ENCODE data around the gene KIRREL3.

The KIRREL3 gene

GRCh38 chr11:126548581-126549550 lies 451.7 kb downstream of the KIRREL3 start:
- no peak for DNase-seq

- DNase-seq, result no peak
Observed at GRCh38 chr11:126547691-126548090, 452.9 kb downstream of the KIRREL3 start.

- no peak for DNase-seq
Observed at GRCh38 chr11:126547161-126547560, 453.4 kb downstream of the KIRREL3 start.

GRCh38 chr11:126546694-126547093 lies 453.9 kb downstream of the KIRREL3 start:
- DNase-seq, result no peak

GRCh38 chr11:126546191-126546590 lies 454.4 kb downstream of the KIRREL3 start:
- no peak for DNase-seq

- DNase-seq, result no peak
Observed at GRCh38 chr11:126545057-126545555, 455.5 kb downstream of the KIRREL3 start.

- peak; percentile 23 for DNase-seq
Observed at GRCh38 chr11:126544108-126545056, 456.2 kb downstream of the KIRREL3 start.

GRCh38 chr11:126543691-126544090 lies 456.9 kb downstream of the KIRREL3 start:
- no peak for DNase-seq

- DNase-seq, result no peak
Observed at GRCh38 chr11:126542334-126543015, 458.1 kb downstream of the KIRREL3 start.

DNA sequence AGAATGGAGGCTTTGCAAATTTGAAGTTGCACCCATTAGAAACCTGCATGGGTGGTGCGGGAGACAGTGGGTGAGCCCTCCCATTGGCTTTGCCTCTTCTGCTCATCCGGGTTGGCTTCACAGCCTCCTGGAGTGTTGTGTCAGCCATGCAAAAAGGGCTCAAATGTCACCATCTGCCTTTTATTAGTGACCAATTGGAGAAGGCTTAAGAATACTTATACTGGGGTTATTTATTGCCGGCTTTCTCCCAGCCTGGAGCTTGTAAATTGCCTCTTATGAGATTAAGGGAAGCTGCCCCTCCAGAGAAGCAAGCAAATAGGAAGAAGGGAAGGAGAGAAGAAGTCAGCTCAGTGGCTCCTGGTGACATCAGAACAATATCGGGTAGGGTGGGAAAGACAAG lies 462.5 kb downstream of the KIRREL3 start:
- DNase-seq, result no peak

GRCh38 chr11:126537492-126537891 lies 463.1 kb downstream of the KIRREL3 start:
- DNase-seq, result no peak

- DNase-seq, result no peak
Observed at GRCh38 chr11:126534141-126534805, 466.3 kb downstream of the KIRREL3 start.

DNA sequence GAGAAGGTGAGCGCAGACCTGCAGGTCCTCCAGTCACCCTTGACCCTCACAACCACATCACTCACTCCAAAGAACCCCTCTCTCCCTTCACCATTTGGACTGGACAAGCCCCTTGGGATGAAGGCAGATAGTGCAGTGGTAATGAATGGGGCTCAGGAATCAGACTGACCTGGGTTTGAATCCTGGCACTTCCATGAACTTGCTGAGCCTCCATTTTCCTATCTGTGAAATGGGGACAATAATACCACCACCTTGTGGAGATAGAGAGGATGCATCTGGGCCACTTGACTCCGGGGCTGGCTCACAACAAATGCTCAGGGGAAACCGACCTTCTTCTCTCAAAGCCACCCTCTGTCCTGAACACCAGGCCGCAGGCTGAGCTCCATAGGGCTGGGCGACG lies 467.0 kb downstream of the KIRREL3 start:
- no peak for DNase-seq

- DNase-seq, result no peak
Observed at GRCh38 chr11:126530416-126530815, 470.2 kb downstream of the KIRREL3 start.

- DNase-seq, result no peak
Observed at GRCh38 chr11:126529037-126529436, 471.5 kb downstream of the KIRREL3 start.

- DNase-seq, result no peak
Observed at GRCh38 chr11:126528075-126528474, 472.5 kb downstream of the KIRREL3 start.

- no peak for DNase-seq
Observed at GRCh38 chr11:126527651-126528050, 472.9 kb downstream of the KIRREL3 start.

DNA sequence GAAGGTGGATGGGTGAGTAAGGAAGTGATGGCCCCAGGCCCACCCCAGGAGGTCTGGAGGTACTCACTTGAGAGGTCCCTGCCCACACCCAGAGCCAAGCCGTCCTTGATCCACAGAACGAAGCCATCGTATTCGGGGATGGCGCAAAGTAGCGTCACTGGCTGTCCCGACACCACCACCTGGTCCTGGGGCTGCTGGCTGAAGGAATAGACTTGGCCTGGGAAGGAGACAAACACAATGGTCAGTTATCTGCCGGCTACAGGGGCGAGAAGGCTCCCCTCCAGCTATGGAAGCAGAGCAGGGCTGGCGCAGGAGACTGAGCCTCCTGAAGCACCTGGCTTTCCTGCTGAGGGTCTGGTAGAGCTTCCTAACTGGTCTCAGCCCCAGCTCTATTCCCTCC lies 474.1 kb downstream of the KIRREL3 start:
- no peak for DNase-seq

DNA sequence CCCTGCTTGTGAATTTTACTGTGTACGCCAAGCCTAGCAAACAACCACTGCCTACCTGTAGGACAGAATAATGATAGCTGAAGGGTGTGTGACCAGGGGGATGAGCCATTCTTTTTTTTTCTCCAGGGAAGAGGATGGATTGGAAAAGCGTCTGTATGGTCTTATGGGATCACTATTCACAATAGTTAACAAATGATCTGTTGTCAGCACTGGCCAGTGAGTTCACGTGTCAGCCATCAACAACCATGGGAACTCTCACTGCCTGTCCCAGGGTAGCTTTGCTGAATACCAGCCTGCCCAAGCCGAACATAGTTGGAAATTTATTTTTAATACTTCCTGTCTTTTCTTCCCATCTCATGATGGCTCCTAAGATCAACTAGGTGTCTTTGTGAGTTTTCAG lies 474.9 kb downstream of the KIRREL3 start:
- DNase-seq, result no peak

GRCh38 chr11:126525216-126525615 lies 475.4 kb downstream of the KIRREL3 start:
- DNase-seq, result no peak

DNA sequence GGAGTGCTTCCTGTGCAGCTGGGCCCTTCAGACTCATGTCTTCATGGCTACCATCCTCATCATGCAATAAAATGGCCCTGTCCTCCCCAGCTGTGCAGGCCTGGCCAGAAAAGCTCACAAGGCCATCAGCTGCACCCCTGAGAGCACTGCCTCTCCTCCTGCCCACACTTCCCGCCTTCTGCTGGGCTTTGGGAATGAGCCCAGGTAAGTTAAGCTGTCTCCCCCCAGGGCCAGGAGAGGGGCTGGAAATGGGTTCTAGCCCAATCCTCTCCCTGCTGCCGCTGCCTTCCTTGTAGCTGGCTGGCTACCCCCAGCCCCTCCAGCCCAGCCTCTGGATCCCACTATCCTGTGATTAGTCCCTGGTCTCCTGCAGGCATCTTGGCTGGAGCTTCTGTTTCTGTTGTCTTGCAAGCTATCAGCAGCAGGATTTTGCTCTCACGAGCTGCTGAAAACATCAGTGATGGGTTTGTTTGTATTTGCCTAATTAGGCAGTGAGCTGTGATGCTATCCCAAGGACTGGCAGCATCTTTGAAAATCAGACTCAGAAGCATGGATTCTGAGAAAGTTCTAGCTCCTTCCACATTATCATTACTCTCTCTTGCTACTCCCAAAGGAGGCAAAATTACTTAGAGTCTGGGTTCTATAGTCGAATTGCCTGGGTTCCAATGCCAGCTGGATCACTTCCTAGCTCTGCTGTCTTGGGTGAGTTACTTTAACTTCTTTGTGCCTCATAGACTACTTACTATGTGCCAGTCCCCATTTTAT lies 476.9 kb downstream of the KIRREL3 start:
- DNase-seq, result no peak

Data from hematopoietic multipotent progenitor cell treated with erythropoietin and hydrocortisone succinate and interleukin-3 and kit ligand, for 4 days (in vitro differentiated cells).